GM12878 (cell line): ENCODE measurements around the gene TNFRSF8. TPM values are rescaled to one million over a fixed set of nuclear protein-coding genes. Genes with fewer than 3 reads are reported as not detected.

Experiments used
- CREB1 ChIP-seq: IDR thresholded peaks from 2 replicates; pipeline ENCODE4 v1.6.1; 2012; ENCODE audit warnings: low read depth, mild to moderate bottlenecking, inconsistent platforms
- CTCF ChIP-seq, 3 experiments: IDR thresholded peaks in 2 of 3; conservative IDR thresholded peaks in 1 of 3; 2 replicates each; pipeline ENCODE4 v1.5.1; 2011; ENCODE audit warnings: low read depth in 3 of 3, low read length in 3 of 3, mild to moderate bottlenecking in 3 of 3, control low read depth in 2 of 3, moderate library complexity in 2 of 3, inconsistent platforms in 1 of 3, mixed read lengths in 1 of 3; ENCODE audit not compliant: control insufficient read depth in 2 of 3, insufficient read depth in 1 of 3; ENCODE audit errors: extremely low read depth in 1 of 3
- GATAD2B ChIP-seq: fragments of 450-650 bp; conservative IDR thresholded peaks from 2 replicates; pipeline ENCODE4 v1.6.1; 2017; ENCODE audit warnings: low read depth, mild to moderate bottlenecking, moderate library complexity
- HDAC2 ChIP-seq: fragments of 200-600 bp; sonication (generic); IDR thresholded peaks from 2 replicates; pipeline ENCODE4 v1.6.1; 2017
- KDM1A ChIP-seq: fragments of 200-600 bp; sonication (generic); IDR thresholded peaks from 2 replicates; pipeline ENCODE4 v1.6.1; 2016; ENCODE audit warnings: borderline replicate concordance
- MLLT1 ChIP-seq: fragments of 450-650 bp; IDR thresholded peaks from 2 replicates; pipeline ENCODE4 v1.6.1; 2016; ENCODE audit warnings: mild to moderate bottlenecking
- NFYA ChIP-seq: IDR thresholded peaks from 2 replicates; pipeline ENCODE4 v1.6.1; 2011; ENCODE audit warnings: low read depth, mild to moderate bottlenecking, low read length, improper control_type of control experiment, borderline replicate concordance
- PBX3 ChIP-seq: IDR thresholded peaks from 2 replicates; pipeline ENCODE4 v1.6.1; 2011; ENCODE audit warnings: mild to moderate bottlenecking, low read depth, low read length, moderate library complexity; ENCODE audit not compliant: insufficient replicate concordance
- PML ChIP-seq: IDR thresholded peaks from 2 replicates; pipeline ENCODE4 v1.6.1; 2012; ENCODE audit warnings: low read length, inconsistent platforms
- RAD51 ChIP-seq: fragments of 450-650 bp; IDR thresholded peaks from 2 replicates; pipeline ENCODE4 v1.6.1; 2016; ENCODE audit warnings: moderate library complexity, mild to moderate bottlenecking, inconsistent platforms
- RB1 ChIP-seq: fragments of 450-650 bp; formaldehyde crosslinking; IDR thresholded peaks from 2 replicates; pipeline ENCODE4 v1.6.1; 2017; ENCODE audit warnings: mild to moderate bottlenecking, borderline replicate concordance
- RUNX3 ChIP-seq: IDR thresholded peaks from 2 replicates; pipeline ENCODE4 v1.6.1; 2012; ENCODE audit warnings: low read length, inconsistent platforms
- SKIL ChIP-seq: fragments of 450-650 bp; IDR thresholded peaks from 2 replicates; pipeline ENCODE4 v1.6.1; 2017; ENCODE audit warnings: mild to moderate bottlenecking, low read depth, inconsistent platforms; ENCODE audit not compliant: poor library complexity, severe bottlenecking
- TCF3 ChIP-seq: IDR thresholded peaks from 2 replicates; pipeline ENCODE4 v1.6.1; 2012; ENCODE audit warnings: low read depth, mild to moderate bottlenecking, low read length, borderline replicate concordance; ENCODE audit not compliant: insufficient read depth
- USF1 ChIP-seq: IDR thresholded peaks from 2 replicates; pipeline ENCODE4 v1.6.1; 2011; ENCODE audit warnings: borderline replicate concordance, low read depth, mild to moderate bottlenecking, moderate library complexity, mixed read lengths, low read length; ENCODE audit not compliant: insufficient read depth; ENCODE audit errors: extremely low read length
- ZNF217 ChIP-seq: fragments of 450-650 bp; IDR thresholded peaks from 2 replicates; pipeline ENCODE4 v1.6.1; 2017; ENCODE audit warnings: antibody characterized with exemption, mild to moderate bottlenecking
- ZNF592 ChIP-seq: fragments of 450-650 bp; IDR thresholded peaks from 2 replicates; pipeline ENCODE4 v1.6.1; 2017; ENCODE audit warnings: mild to moderate bottlenecking, moderate library complexity
- polyA plus RNA-seq, 11 experiments: library from polyadenylated mRNA; depleted of rRNA in 4 of 11; unstranded in 6 of 11; stranded (reverse) in 5 of 11; fragments of >200 nt; fragmentation: Nextera tagmentation in 4 of 11; fragmentation: Illumina TruSeq in 1 of 11; extraction: Ambion mirVana in 4 of 11; extraction: Trizol in 1 of 11; gene quantifications; 1 replicate in 1 of 11; 2 replicates in 10 of 11; pipeline versions ENCODE4 v1.2.1 to v1.2.3, GENCODE V29; 2011 to 2016; ENCODE audit warnings: inconsistent platforms in 2 of 11, missing spikeins in 2 of 11, low read depth in 1 of 11
- total RNA-seq, 4 experiments: library from RNA; depleted of rRNA in 3 of 4; stranded (reverse); fragments of >200 nt in 3 of 4; fragmentation: Illumina TruSeq in 1 of 4; extraction: Trizol in 1 of 4; gene quantifications; 2 replicates each; pipeline versions ENCODE4 v1.2.1 to v1.2.3, GENCODE V29; 2013 to 2021

Gene TNFRSF8
- total and polyA plus RNA-seq, 10 of the 15 experiments (the other 5 are each of a cell fraction or from before 2014, with no cell fraction given), result 9.8 to 114 (median 58.8) TPM

- no peak for TF ChIP-seq PBX3
- no peak for TF ChIP-seq NFYA
- TF ChIP-seq ZNF217, result peak; percentile 48; the same call in 1 of the 2 replicates
- TF ChIP-seq HDAC2, result 0 out of 2 replicates have a peak, but pooled peaks have one; percentile 69
- peak; percentile 30; the same call in 1 of the 2 replicates for TF ChIP-seq GATAD2B
- TF ChIP-seq RB1, result no peak
- no peak for TF ChIP-seq ZNF592
- TF ChIP-seq MLLT1, result 0 out of 2 replicates have a peak, but pooled peaks have one; percentile 37
- no peak for TF ChIP-seq KDM1A
- TF ChIP-seq USF1, result no peak
- peak; percentile 89 for TF ChIP-seq RUNX3
- no peak for TF ChIP-seq CREB1
- peak; percentile 36 for TF ChIP-seq SKIL
- no peak for TF ChIP-seq PML
- no peak for TF ChIP-seq TCF3
- TF ChIP-seq CTCF (IDR thresholded peaks at IDR 0.05 in 2 of 3, conservative IDR thresholded peaks at IDR 0.05 in 1 of 3; ENCODE audit: control insufficient read depth in 2 of 3, extremely low read depth in 1 of 3, insufficient read depth in 1 of 3, low read depth in 3 of 3, low read length in 3 of 3), result no peak
- TF ChIP-seq RAD51, result no peak
Observed at GRCh38 chr1:12087797-12088314, 24.8 kb downstream of the TNFRSF8 start (continued).
